ENCODE results near the gene CTU1.

CTU1 gene

GRCh38 chr19:51079481-51080110 is 28.6 kb downstream of the CTU1 start:
- no peak for DNase-seq

GRCh38 chr19:51078731-51079130 is 29.5 kb downstream of the CTU1 start:
- DNase-seq, result no peak

- DNase-seq, result no peak
These were observed 30.1 kb downstream of the CTU1 start for GRCh38 chr19:51078104-51078503.

DNA sequence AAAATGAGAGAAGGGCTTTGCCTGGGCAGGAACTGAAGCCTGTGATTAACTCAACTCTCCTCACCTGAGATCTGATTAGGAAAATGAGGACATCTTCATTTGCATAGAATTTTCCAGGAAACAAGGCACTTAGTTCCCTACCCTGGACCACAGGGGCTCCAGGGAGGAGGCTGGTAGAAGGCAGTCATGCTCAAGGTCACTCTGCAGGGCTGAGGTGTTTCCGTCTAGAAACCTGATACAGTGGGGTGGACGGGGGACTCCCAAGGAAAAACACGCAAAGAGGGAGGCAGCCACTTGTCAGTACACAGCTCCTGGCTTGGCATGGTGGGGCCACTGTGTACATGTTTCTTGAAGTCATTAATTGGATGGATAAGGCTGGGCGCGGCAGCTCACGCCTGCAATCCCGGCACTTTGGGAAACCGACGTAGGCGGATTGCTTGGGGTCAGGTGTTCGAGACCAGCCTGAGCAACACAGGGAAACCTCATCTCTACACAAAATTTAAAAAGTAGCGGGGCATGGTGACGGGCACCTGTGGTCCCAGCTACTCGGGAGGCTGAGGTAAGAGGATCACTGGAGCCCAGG is 31.5 kb downstream of the CTU1 start:
- DNase-seq, result no peak

DNA sequence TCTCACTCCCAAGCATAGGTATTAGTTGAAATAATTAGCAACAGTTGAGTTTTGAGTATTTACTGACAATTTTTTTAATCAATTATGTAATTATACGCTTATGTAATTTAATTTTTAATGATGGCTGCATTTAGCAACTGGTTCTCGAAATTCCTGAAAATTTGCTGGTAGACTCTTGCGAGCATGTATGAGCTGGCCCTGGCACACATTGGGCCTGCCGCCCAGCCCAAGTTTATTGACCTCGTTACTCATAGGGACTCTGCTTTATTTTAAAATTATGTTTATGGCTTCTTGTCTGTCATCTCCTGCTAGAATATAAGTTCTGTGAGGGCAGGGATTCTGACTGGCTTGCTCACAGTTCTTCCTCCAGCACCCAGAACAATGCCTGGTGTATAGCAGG is 32.2 kb downstream of the CTU1 start:
- no peak for DNase-seq

- DNase-seq, result no peak
These were observed 37.2 kb downstream of the CTU1 start for GRCh38 chr19:51071095-51071405.

DNA sequence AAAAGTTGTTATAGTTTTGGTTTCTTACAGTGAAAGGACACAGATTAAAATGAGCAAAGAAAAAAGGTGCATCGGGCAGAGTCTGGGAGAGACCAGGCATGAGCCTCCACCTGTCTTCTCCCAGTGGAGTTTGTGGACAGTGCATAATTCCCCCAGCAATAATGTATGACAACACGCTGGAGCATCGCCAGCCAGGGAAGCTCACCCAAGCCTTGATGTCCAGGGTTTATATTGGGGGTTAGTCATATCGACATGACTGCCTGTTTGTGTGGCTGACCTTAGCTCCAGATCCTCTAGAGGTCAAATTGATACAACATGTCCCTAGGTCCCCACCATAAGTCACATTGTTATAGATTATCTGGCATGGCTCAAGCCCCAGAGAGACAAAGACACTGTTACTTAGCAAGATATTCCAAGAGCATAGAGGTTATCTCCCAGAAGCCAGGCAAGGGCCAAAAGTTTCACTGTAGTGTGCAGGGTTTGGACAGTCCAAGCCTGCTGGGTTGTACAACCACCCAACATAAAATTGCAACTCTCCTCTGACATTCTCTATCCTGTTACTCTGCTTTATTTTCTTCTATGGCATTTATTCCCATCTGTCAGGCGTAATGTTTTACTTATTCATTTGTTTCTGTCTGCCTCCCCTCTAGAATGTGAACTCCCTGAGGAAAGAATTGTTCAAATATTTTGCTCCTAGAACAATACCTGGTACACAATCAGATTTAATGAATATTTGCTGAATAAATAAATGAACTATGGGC is 37.7 kb downstream of the CTU1 start:
- DNase-seq, result no peak

- no peak for DNase-seq
These were observed 41.6 kb downstream of the CTU1 start for GRCh38 chr19:51066393-51067186.

- no peak for DNase-seq
These were observed 42.8 kb downstream of the CTU1 start for GRCh38 chr19:51065221-51065960.

- no peak for DNase-seq
These were observed 43.5 kb downstream of the CTU1 start, which contains the start of gene KLK13 for GRCh38 chr19:51064534-51065220. Gene KLK13, minus strand, starts transcription at chr19:51065092. Its CDS starts 25 bp downstream, at chr19:51065067.

DNA sequence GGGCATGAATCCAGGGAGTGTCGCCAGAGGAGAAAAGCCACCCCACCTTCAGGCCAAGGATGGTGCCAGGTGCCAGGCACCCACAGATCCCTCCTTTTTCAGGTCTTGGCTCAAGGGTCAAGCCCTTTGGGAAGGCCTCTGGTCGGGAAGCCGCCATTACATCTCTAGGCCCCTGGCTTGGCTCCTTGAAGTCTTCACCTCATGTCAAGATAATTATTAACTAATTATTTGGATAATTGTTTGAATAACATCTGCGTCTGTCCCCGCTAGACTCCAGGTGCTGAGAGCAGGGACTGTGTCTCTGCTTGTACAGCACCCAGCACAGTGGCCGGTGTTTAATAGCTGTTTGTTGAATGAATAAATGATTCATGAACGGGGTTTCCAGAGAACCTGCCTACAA is 44.5 kb downstream of the CTU1 start:
- DNase-seq, result no peak

- DNase-seq, result no peak
These were observed 47.2 kb downstream of the CTU1 start for GRCh38 chr19:51060973-51061372.

GRCh38 chr19:51060336-51060735 is 47.9 kb downstream of the CTU1 start:
- no peak for DNase-seq

- no peak for DNase-seq
These were observed 48.5 kb downstream of the CTU1 start for GRCh38 chr19:51059715-51060114.

DNA sequence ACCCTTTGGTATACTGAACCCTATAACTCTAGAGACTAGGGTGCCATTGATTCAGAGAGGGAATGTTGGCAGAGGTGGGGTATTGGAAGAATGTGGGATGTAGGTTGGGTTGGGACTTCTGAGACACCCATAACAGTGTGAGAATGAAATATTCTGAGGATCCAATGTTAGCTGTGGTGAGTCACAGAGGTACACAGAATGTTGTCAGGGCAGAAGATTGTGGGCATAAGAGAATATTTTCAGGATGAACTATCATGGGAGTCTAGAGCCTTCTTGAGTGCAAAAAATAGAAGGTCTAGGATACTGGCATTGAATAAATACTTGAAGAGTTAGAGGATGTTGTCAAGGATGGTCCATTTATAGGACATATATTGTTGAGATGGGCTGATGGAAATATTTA is 52.3 kb downstream of the CTU1 start:
- DNase-seq, result no peak

Measured in hippocampal formation (tissue), 2 donors.